ENCODE data around the gene CDK6. TPM values are rescaled to one million over a fixed set of nuclear protein-coding genes. Genes with fewer than 3 reads are reported as not detected.

The CDK6 gene
- total RNA-seq, 4 donors from 2014 or later, result 9.5 to 21.4 (median 15.9) TPM

DNA sequence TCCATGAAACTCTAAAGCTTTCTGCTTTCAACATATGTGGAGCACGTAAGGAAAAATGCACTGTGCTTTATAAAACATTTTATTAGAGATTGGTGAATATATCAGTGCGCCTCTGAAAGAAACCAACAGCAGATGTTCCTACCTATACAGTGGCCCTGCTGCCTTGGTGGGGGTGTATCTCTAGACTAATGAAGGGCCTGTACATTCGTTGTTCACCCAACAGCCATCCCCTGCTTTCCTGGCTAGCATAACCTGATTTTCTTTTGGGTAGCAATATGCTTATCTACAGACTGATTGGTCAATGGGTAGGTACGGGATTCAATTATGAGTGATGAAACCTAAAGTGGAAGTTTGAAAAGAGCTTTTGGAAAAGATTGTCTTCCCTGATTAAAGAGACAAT is 126.5 kb downstream of the CDK6 start:
- no peak for TF ChIP-seq CTCF (IDR thresholded peaks at IDR 0.05; ENCODE audit: low read depth)

GRCh38 chr7:92709150-92709549 is 127.2 kb downstream of the CDK6 start:
- TF ChIP-seq CTCF (IDR thresholded peaks at IDR 0.05; ENCODE audit: low read depth), result no peak

GRCh38 chr7:92708111-92709042 is 128.0 kb downstream of the CDK6 start:
- TF ChIP-seq CTCF (IDR thresholded peaks at IDR 0.05; ENCODE audit: low read depth), result no peak

DNA sequence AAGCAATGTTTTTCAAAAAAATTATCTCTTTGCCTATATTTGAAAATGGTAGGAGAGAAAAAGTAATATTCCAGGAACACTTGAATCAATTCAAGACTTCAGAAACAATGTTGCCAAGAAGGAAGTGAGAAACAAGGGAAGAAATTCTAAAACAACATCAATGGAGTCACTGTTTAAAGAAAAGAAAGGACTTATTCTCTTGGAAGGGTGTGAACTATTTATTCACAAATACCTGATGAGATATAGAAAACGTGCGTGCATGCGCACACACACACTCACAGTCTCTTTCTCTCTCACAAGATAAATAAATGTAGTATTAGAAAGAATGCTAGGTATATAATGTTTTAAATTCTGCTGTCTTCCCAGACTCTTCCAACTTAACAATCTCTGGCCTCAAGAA is 128.9 kb downstream of the CDK6 start:
- no peak for TF ChIP-seq CTCF (IDR thresholded peaks at IDR 0.05; ENCODE audit: low read depth)

- no peak for TF ChIP-seq CTCF (IDR thresholded peaks at IDR 0.05; ENCODE audit: low read depth)
Observed at GRCh38 chr7:92706563-92706962, 129.8 kb downstream of the CDK6 start.

GRCh38 chr7:92705831-92706230 is 130.5 kb downstream of the CDK6 start:
- TF ChIP-seq CTCF (IDR thresholded peaks at IDR 0.05; ENCODE audit: low read depth), result no peak

- TF ChIP-seq CTCF (IDR thresholded peaks at IDR 0.05; ENCODE audit: low read depth), result no peak
Observed at GRCh38 chr7:92704858-92705257, 131.5 kb downstream of the CDK6 start.
